SK-N-SH (cell line): ENCODE results near the gene MOGAT3. TPM values are rescaled to one million over a fixed set of nuclear protein-coding genes. Genes with fewer than 3 reads are reported as not detected.

Source experiments
- CTCF ChIA-PET: fragments of 300-600, 350-600 bp; formaldehyde crosslinking; extraction: SDS; loops from one replicate; lab custom pipeline; 2021; lab: Yijun Ruan, JAX
- POLR2A ChIA-PET: fragments of 350-600 bp; sonication (Branson Sonifier 250); formaldehyde crosslinking; extraction: SDS; loops from one replicate; lab custom pipeline; 2020; ENCODE audit warnings: antibody characterized with exemption, inconsistent platforms; lab: Yijun Ruan, JAX
- DNase-seq: peaks from one replicate; pipeline ENCODE4 v3.0.0; 2012
- H2AFZ ChIP-seq: fragments of 200-600 bp; sonication (generic); 2 replicates; pipeline ENCODE4 v1.8.1; 2016; ENCODE audit warnings: antibody characterized with exemption, mild to moderate bottlenecking, low read depth
- H3F3A ChIP-seq: fragments of 200-600 bp; sonication (generic); replicated peaks from 2 replicates; pipeline ENCODE3; 2016; ENCODE audit warnings: antibody characterized with exemption, mild to moderate bottlenecking; ENCODE audit not compliant: insufficient read depth
- H3K27ac ChIP-seq, 2 experiments: fragments of 200-500 bp in 1 of 2; fragments of 200-600 bp in 1 of 2; sonication (Bioruptor generic) in 1 of 2; sonication (generic), shearing (Covaris generic) in 1 of 2; 2 replicates each; pipeline versions ENCODE4 v1.5.1 to v1.6.1; 2014 to 2016; ENCODE audit warnings: low read depth in 2 of 2, inconsistent platforms in 1 of 2, low read length in 1 of 2, mild to moderate bottlenecking in 1 of 2, mixed read lengths in 1 of 2
- H3K27me3 ChIP-seq: fragments of 200-600 bp; sonication (generic), shearing (Covaris generic); 2 replicates; pipeline ENCODE4 v1.6.1; 2016; ENCODE audit warnings: mixed run types; ENCODE audit not compliant: insufficient read depth
- H3K36me3 ChIP-seq, 2 experiments: fragments of 200-500 bp in 1 of 2; fragments of 200-600 bp in 1 of 2; sonication (Bioruptor generic) in 1 of 2; sonication (generic) in 1 of 2; replicated peaks in 1 of 2; 2 replicates each; pipeline versions ENCODE3 to v1.5.1; 2014 to 2016; ENCODE audit warnings: low read length in 1 of 2, mild to moderate bottlenecking in 1 of 2; ENCODE audit not compliant: insufficient read depth in 2 of 2, control insufficient read depth in 1 of 2
- H3K4me1 ChIP-seq, 2 experiments: fragments of 200-500 bp in 1 of 2; fragments of 200-600 bp in 1 of 2; sonication (Bioruptor generic) in 1 of 2; sonication (generic), shearing (Covaris generic) in 1 of 2; 2 replicates each; pipeline versions ENCODE4 v1.5.1 to v1.6.1; 2014 to 2016; ENCODE audit warnings: low read depth in 1 of 2, low read length in 1 of 2, mixed run types in 1 of 2; ENCODE audit not compliant: insufficient read depth in 2 of 2, control insufficient read depth in 1 of 2
- H3K4me2 ChIP-seq: fragments of 200-600 bp; sonication (generic), shearing (Covaris generic); 2 replicates; pipeline ENCODE4 v1.6.1; 2017; ENCODE audit warnings: mixed run types
- H3K4me3 ChIP-seq, 2 experiments: fragments of 200-500 bp in 1 of 2; fragments of 200-600 bp in 1 of 2; sonication (Bioruptor generic) in 1 of 2; sonication (generic), shearing (Covaris generic) in 1 of 2; 2 replicates each; pipeline versions ENCODE4 v1.5.1 to v1.8.1; 2014 to 2016; ENCODE audit warnings: low read depth in 2 of 2, inconsistent platforms in 1 of 2, low read length in 1 of 2, mild to moderate bottlenecking in 1 of 2, mixed read lengths in 1 of 2, moderate library complexity in 1 of 2
- H3K79me2 ChIP-seq: fragments of 200-600 bp; sonication (generic); 2 replicates; pipeline ENCODE4 v1.8.1; 2017; ENCODE audit warnings: mild to moderate bottlenecking; ENCODE audit not compliant: insufficient read depth
- H3K9ac ChIP-seq: fragments of 200-600 bp; sonication (generic); 2 replicates; pipeline ENCODE4 v1.6.1; 2017; ENCODE audit warnings: mixed run types
- H3K9me2 ChIP-seq: fragments of 200-600 bp; sonication (generic); 2 replicates; pipeline ENCODE4 v1.6.1; 2017; ENCODE audit warnings: mixed run types
- H3K9me3 ChIP-seq: fragments of 200-600 bp; sonication (generic); 2 replicates; pipeline ENCODE4 v1.6.1; 2017; ENCODE audit warnings: mixed run types, mild to moderate bottlenecking, moderate library complexity
- H4K20me1 ChIP-seq: fragments of 200-600 bp; sonication (generic); 2 replicates; pipeline ENCODE4 v1.6.1; 2017; ENCODE audit warnings: mild to moderate bottlenecking, mixed run types; ENCODE audit not compliant: insufficient read depth
- CHD2 ChIP-seq: fragments of 150-350 bp; IDR thresholded peaks from 2 replicates; pipeline ENCODE4 v1.6.1; 2018; ENCODE audit warnings: low read length; ENCODE audit not compliant: partially characterized antibody
- EP300 ChIP-seq, 2 experiments: IDR thresholded peaks; 2 replicates each; pipeline versions ENCODE4 v1.4.0 to v1.6.1; 2012; ENCODE audit warnings: borderline replicate concordance in 1 of 2, low read depth in 1 of 2, low read length in 1 of 2
- EZH2phosphoT487 ChIP-seq: fragments of 200-600 bp; sonication (generic); IDR thresholded peaks from 2 replicates; pipeline ENCODE4 v1.6.1; 2017; ENCODE audit warnings: low read depth, mixed run types, mild to moderate bottlenecking, antibody characterized with exemption, moderate library complexity, borderline replicate concordance
- FOSL2 ChIP-seq: IDR thresholded peaks from 2 replicates; pipeline ENCODE4 v1.4.0; 2012; ENCODE audit warnings: low read depth, mild to moderate bottlenecking, moderate library complexity, borderline replicate concordance
- FOXJ3 ChIP-seq: sonication (generic); formaldehyde crosslinking; IDR thresholded peaks from 2 replicates; pipeline ENCODE4 v1.5.1; 2020; ENCODE audit warnings: mild to moderate bottlenecking, missing genetic modification reagents
- FOXM1 ChIP-seq: IDR thresholded peaks from 2 replicates; pipeline ENCODE4 v1.4.0; 2012; ENCODE audit warnings: low read depth, mild to moderate bottlenecking
- GABPA ChIP-seq: IDR thresholded peaks from 2 replicates; pipeline ENCODE4 v1.4.0; 2012; ENCODE audit warnings: low read depth, mild to moderate bottlenecking
- GATA2 ChIP-seq: sonication (generic); formaldehyde crosslinking; IDR thresholded peaks from 2 replicates; pipeline ENCODE4 v1.5.0; 2020; ENCODE audit warnings: mild to moderate bottlenecking, missing genetic modification reagents
- MEF2A ChIP-seq: IDR thresholded peaks from 2 replicates; pipeline ENCODE4 v1.4.0; 2012; ENCODE audit warnings: low read depth, borderline replicate concordance
- MXI1 ChIP-seq: IDR thresholded peaks from 2 replicates; pipeline ENCODE4 v1.6.1; 2012; ENCODE audit warnings: mild to moderate bottlenecking, low read depth, low read length, improper control_type of control experiment
- NFIC ChIP-seq: IDR thresholded peaks from 2 replicates; pipeline ENCODE4 v1.4.0; 2012; ENCODE audit warnings: borderline replicate concordance
- NRF1 ChIP-seq: IDR thresholded peaks from 2 replicates; pipeline ENCODE4 v1.6.1; 2012; ENCODE audit warnings: low read depth, mild to moderate bottlenecking, low read length
- RCOR1 ChIP-seq: fragments of 150-350 bp; IDR thresholded peaks from 2 replicates; pipeline ENCODE4 v1.6.1; 2017; ENCODE audit warnings: antibody characterized with exemption, low read length
- REST ChIP-seq: IDR thresholded peaks from 2 replicates; pipeline ENCODE4 v1.6.1; 2012; ENCODE audit warnings: mild to moderate bottlenecking, low read depth, low read length, moderate library complexity
- RXRA ChIP-seq: IDR thresholded peaks from 2 replicates; pipeline ENCODE4 v1.4.0; 2012; ENCODE audit warnings: low read depth, mild to moderate bottlenecking, borderline replicate concordance
- SIN3A ChIP-seq: IDR thresholded peaks from 2 replicates; pipeline ENCODE4 v1.6.1; 2012; ENCODE audit warnings: low read depth, mild to moderate bottlenecking, low read length, moderate library complexity, borderline replicate concordance
- SMC3 ChIP-seq: IDR thresholded peaks from 2 replicates; pipeline ENCODE4 v1.6.1; 2012; ENCODE audit warnings: low read depth, low read length, improper control_type of control experiment
- TAF1 ChIP-seq: IDR thresholded peaks from 2 replicates; pipeline ENCODE4 v1.6.1; 2012; ENCODE audit warnings: low read depth, mild to moderate bottlenecking, low read length, moderate library complexity, borderline replicate concordance
- TEAD4 ChIP-seq: IDR thresholded peaks from 2 replicates; pipeline ENCODE4 v1.4.0; 2012; ENCODE audit warnings: mild to moderate bottlenecking, borderline replicate concordance; ENCODE audit not compliant: insufficient read depth
- USF1 ChIP-seq: IDR thresholded peaks from 2 replicates; pipeline ENCODE4 v1.4.0; 2012; ENCODE audit warnings: low read depth, borderline replicate concordance
- YY1 ChIP-seq: IDR thresholded peaks from 2 replicates; pipeline ENCODE4 v1.4.0; 2012; ENCODE audit warnings: low read depth, mild to moderate bottlenecking
- ZBTB33 ChIP-seq: IDR thresholded peaks from 2 replicates; pipeline ENCODE4 v1.4.0; 2012; ENCODE audit warnings: low read depth, borderline replicate concordance
- WGBS: methylation state at CpG from one replicate; pipeline ENCODE4 v1.1.6; 2017; ENCODE audit warnings: low lambda C conversion rate; 5-methylcytosine and 5-hydroxymethylcytosine counted together
- polyA plus RNA-seq, 3 experiments: library from polyadenylated mRNA; depleted of rRNA; stranded (reverse); fragments of >200 nt; gene quantifications; 2 replicates each; pipeline ENCODE4 v1.2.3, GENCODE V29; 2012

The MOGAT3 gene
- polyA plus RNA-seq, 1 of the 3 experiments (the other 2 are of a cell fraction): not detected

GRCh38 chr7:101166909-101167644, 33.8 kb downstream of the MOGAT3 start (continued):
- peak; percentile 46; the same call in 1 of the 2 replicates for TF ChIP-seq SIN3A
- TF ChIP-seq EP300 (IDR thresholded peaks at IDR 0.05; ENCODE audit: borderline replicate concordance in 1 of 2, low read depth in 1 of 2, low read length in 1 of 2): peak in 1 of 2 experiments; percentile 40; a peak in 2 of 4 replicates
- TF ChIP-seq FOXJ3 (CRISPR knock-in tag): no peak
- TF ChIP-seq FOXM1: no peak
- peak; percentile 93 for TF ChIP-seq CHD2
- no peak for TF ChIP-seq ZBTB33
- peak; percentile 52; the same call in 1 of the 2 replicates for TF ChIP-seq USF1
- no peak for TF ChIP-seq MEF2A
- no peak for TF ChIP-seq EZH2phosphoT487
- TF ChIP-seq GATA2: no peak
- TF ChIP-seq NFIC: no peak
- peak; percentile 73; the same call in 1 of the 2 replicates for TF ChIP-seq FOSL2
- no peak for TF ChIP-seq RXRA
- TF ChIP-seq TEAD4: no peak

- Histone ChIP-seq H2AFZ (no peak overlapping the region), H3K9me2 (no peaks in the 10 kb centered on the region), H3K27me3 (no peaks in the 10 kb centered on the region; the same call in 1 of the 2 replicates), H3K9ac (no peak overlapping the region), H3K79me2 (no peaks in the 10 kb centered on the region), H3K4me2 (peak overlapping the region; percentile 98; the same call in 1 of the 2 replicates), H3K4me3 (peak overlapping the region in 1 of 2 experiments; percentile 56; a peak in 2 of 4 replicates), H3F3A (peaks cover 45% of the 10 kb centered on the region), H3K9me3 (no peaks in the 10 kb centered on the region), H3K4me1 (peaks cover 36 to 69% of the 10 kb centered on the region in 2 experiments), H3K36me3 (peaks cover 0 to 5% of the 10 kb centered on the region in 2 experiments), H3K27ac (peak overlapping the region in 1 of 2 experiments; percentile 67; a peak in 2 of 4 replicates), H4K20me1 (peaks cover 18% of the 10 kb centered on the region)
- CTCF ChIA-PET: interaction anchor here (1.3 to 3.8 kb wide), 8 partner anchors 10 to 116 kb away, joined by 4 to 26 read pairs (median 8); partner anchors contain the start of gene FIS1
- TF ChIP-seq RCOR1 (peak; percentile 40; the same call in 1 of the 2 replicates), REST (no peak), TAF1 (0 out of 2 replicates have a peak, but pooled peaks have one; percentile 9), SMC3 (no peak), GABPA (no peak), RXRA (no peak), YY1 (no peak), NRF1 (no peak), MXI1 (no peak)
- DNase-seq: peak; percentile 79
- POLR2A ChIA-PET: interaction anchor here (1.7 to 3.0 kb wide), 4 partner anchors 10 to 78 kb away, joined by 6 to 43 read pairs (median 17); partner anchors contain the start of gene FIS1
- under 1% methylated on average over 11 of the region's 11 CpGs for WGBS
Observed at GRCh38 chr7:101166648-101166908, 34.3 kb downstream of the MOGAT3 start.
